Right atrium auricular region (tissue), 2 donors: ENCODE data around the gene ARVCF. TPM values are rescaled to one million over a fixed set of nuclear protein-coding genes. Genes with fewer than 3 reads are reported as not detected.

Experiments used
- DNase-seq: peaks from one replicate; pipeline ENCODE4 v3.0.0-alpha.2; 2019; ENCODE audit warnings: low spot score
- H3K27ac ChIP-seq, 2 donors: fragments of 200-600 bp; sonication (generic); 1 replicate in 1 of 2; 2 replicates in 1 of 2; pipeline ENCODE4 v1.5.1; 2016 to 2019
- H3K27me3 ChIP-seq, 2 donors: fragments of 200-600 bp; sonication (generic); one replicate each; pipeline versions ENCODE4 v1.5.1 to v1.6.0; 2017 to 2019
- H3K36me3 ChIP-seq: fragments of 200-600 bp; sonication (generic); one replicate; pipeline ENCODE4 v1.5.1; 2016
- H3K4me1 ChIP-seq, 2 donors: fragments of 200-600 bp; sonication (generic); one replicate each; pipeline versions ENCODE4 v1.5.1 to v1.6.0; 2017 to 2019
- H3K4me3 ChIP-seq, 2 donors: fragments of 200-600 bp; sonication (generic); 1 replicate in 1 of 2; 2 replicates in 1 of 2; pipeline ENCODE4 v1.5.1; 2017 to 2019; ENCODE audit warnings: mild to moderate bottlenecking in 1 of 2, moderate library complexity in 1 of 2
- H3K9me3 ChIP-seq, 2 donors: fragments of 200-600 bp; sonication (generic); one replicate each; pipeline ENCODE4 v1.5.1; 2019
- total RNA-seq, 2 donors: library from RNA; depleted of rRNA; stranded (reverse); fragments of >200 nt; gene quantifications; one replicate each; pipeline ENCODE4 v1.1.0, GENCODE V29; 2016
- TF ChIP-seq, protein P1 (sequence below), 2 donors: fragments of 200-600 bp; sonication (generic); IDR thresholded peaks; one replicate each; pipeline ENCODE4 v1.5.1; 2019; ENCODE audit warnings: antibody characterized with exemption in 2 of 2

Gene ARVCF
- total RNA-seq, 2 donors from 2014 or later = 16.7 to 35.8 TPM

DNA sequence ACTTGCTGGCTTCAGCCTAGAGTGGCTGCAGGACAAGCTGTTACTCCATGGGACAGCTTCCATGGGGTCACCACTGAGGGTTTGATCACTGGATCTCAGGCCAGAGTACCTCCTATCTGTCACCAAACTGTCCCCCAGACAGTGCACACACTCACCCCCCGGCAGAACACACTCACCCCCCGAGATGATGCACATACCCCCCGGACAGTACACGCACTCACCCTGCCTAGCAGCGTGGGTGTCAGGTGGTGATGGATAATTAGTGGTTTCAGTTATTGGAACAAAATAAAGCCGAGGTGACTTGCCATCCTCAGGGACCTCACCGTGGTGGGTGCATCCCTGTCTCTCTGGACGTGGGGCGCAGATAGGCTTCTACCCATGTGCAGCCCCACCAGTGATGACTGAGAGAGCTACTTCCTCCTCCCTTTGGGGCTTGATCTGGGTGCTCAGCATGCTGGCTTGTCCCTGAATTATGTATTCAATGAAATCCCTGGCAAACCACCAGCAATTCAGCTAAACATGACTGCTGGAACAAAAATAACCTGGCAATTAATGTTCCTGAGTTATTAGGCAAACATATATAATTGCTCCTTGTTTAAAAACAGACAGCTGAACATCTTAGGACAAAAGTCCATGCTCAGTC, 23.2 kb upstream of the ARVCF start:
- Histone ChIP-seq H3K4me1 (peaks cover 0 to 4% of the 10 kb centered on the region in 2 donors), H3K9me3 (no peaks in the 10 kb centered on the region), H3K4me3 (no peak overlapping the region), H3K27me3 (no peaks in the 10 kb centered on the region), H3K36me3 (peaks cover 65% of the 10 kb centered on the region), H3K27ac (no peak overlapping the region)
- TF ChIP-seq, protein P1, sequence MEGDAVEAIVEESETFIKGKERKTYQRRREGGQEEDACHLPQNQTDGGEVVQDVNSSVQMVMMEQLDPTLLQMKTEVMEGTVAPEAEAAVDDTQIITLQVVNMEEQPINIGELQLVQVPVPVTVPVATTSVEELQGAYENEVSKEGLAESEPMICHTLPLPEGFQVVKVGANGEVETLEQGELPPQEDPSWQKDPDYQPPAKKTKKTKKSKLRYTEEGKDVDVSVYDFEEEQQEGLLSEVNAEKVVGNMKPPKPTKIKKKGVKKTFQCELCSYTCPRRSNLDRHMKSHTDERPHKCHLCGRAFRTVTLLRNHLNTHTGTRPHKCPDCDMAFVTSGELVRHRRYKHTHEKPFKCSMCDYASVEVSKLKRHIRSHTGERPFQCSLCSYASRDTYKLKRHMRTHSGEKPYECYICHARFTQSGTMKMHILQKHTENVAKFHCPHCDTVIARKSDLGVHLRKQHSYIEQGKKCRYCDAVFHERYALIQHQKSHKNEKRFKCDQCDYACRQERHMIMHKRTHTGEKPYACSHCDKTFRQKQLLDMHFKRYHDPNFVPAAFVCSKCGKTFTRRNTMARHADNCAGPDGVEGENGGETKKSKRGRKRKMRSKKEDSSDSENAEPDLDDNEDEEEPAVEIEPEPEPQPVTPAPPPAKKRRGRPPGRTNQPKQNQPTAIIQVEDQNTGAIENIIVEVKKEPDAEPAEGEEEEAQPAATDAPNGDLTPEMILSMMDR (IDR thresholded peaks at IDR 0.05) = no peak
- no peak for DNase-seq

DNA sequence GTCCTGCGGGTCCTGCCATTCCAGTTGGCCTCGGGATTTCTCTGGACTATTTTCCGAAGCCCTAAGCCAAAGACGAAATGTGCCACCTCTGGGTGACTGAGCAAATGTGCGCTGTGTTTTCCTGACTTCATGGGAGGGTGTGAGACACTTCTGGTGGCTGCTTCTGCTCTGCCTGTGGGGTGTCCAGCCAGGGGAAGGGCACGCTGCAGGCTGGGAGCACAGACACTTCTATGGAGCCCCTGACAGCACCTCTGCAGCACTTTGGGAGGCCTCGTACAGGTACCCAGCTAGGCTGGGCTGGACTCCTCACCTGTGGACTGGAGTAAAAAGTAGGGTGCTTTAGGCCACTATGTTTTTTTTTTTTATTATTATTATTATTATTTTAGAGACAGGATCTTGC, 22.0 kb upstream of the ARVCF start:
- TF ChIP-seq, protein P1 (IDR thresholded peaks at IDR 0.05) = no peak
- DNase-seq = no peak
- peaks cover 0 to 9% of the 10 kb centered on the region in 2 donors for H3K4me1 ChIP-seq
- no peaks in the 10 kb centered on the region for H3K9me3 ChIP-seq
- no peak overlapping the region for H3K27ac ChIP-seq
- no peak overlapping the region for H3K4me3 ChIP-seq
- H3K36me3 ChIP-seq = peaks cover 52% of the 10 kb centered on the region
- no peaks in the 10 kb centered on the region for H3K27me3 ChIP-seq

DNA sequence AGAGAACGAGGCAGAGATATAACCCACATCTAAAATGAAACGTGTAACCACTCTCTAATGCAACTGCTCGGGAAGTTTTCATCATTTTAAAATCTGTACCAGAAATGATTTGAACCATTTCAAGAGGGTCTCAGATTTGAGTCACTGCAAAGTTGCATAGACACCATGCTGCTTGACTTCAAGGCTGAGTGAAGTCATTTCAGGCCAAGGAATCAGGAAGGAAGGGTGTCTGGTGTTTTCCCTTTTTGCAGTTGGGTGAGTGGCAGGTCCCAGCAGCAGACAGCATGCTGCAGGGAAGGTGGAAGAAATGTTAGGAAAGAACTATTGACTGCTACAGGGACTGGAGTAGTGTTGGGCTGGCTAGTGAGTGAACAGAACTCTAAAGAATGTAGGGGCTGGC, 20.8 kb upstream of the ARVCF start:
- Histone ChIP-seq H3K27me3 (no peaks in the 10 kb centered on the region), H3K36me3 (peaks cover 45% of the 10 kb centered on the region), H3K4me3 (no peak overlapping the region), H3K9me3 (no peaks in the 10 kb centered on the region), H3K27ac (no peak overlapping the region), H3K4me1 (peaks cover 0 to 21% of the 10 kb centered on the region in 2 donors)
- no peak for DNase-seq
- TF ChIP-seq, protein P1 (IDR thresholded peaks at IDR 0.05) = no peak

DNA sequence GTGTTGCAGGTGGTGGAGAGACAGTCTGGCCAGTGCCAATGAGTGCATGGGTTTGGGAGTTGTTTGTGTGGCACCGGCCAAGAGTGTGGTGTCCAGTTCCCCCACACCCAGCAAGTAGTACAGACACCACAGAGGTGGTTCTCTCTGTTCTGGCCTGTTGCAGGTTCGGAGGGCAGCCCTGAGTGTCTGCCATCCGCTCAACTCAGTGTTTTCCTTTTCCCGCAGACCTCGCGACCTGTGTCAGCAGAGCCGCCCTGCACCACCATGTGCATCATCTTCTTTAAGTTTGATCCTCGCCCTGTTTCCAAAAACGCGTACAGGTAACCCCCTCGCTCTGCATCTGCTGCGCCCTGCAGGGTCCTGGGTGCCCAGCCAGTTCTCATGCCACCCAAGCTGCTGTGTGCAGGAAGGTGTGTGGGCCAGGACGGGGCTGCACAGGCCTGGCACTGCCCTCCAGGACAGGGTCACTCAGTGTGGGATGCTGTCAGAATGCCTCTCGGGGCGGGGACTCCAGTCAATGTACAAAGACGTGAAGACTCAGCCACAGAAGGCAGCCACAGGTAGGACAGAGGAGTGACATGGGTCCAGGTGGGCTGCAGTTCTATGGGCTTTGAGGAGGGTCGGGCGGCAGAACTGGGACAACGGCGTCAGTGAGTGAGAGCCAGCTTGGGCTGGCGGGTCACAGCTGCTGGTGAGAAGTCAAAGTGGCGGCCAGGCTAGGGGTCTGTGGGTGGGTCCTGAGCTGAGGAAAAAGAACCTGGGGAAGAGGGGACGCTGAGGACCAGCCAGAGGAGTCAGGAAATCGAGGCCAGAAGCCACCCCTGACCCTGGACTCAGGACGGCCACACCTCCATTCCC, 20.1 kb upstream of the ARVCF start:
- H3K4me3 ChIP-seq = no peak overlapping the region

DNA sequence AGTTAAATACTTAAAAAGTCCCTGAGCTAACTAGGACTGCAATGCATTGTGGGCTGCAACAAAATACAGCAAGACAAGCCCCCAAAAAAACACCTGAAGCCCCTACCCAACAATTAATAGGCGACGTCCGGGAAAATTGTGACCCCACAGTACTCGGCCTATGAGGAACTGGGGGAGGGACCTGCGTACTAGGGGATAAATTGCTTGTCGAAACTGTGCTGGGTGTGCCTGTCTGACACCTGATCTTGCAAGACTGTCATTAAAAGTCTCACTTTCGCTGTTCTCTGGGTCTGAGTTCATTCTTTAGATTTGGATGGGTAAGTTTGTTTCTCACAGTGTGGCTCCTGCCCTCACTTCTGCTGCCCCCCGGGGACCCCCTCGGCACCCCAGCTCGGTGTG, 19.5 kb upstream of the ARVCF start:
- TF ChIP-seq, protein P1 (IDR thresholded peaks at IDR 0.05) = no peak
- Histone ChIP-seq H3K4me1 (peaks cover 0 to 34% of the 10 kb centered on the region in 2 donors), H3K36me3 (peaks cover 44% of the 10 kb centered on the region), H3K27ac (no peak overlapping the region), H3K4me3 (no peak overlapping the region), H3K9me3 (no peaks in the 10 kb centered on the region), H3K27me3 (no peaks in the 10 kb centered on the region)
- no peak for DNase-seq

More for the DNA sequence above, 20.1 kb upstream of the ARVCF start:
- Histone ChIP-seq H3K27me3 (no peaks in the 10 kb centered on the region), H3K36me3 (peaks cover 45% of the 10 kb centered on the region), H3K4me1 (peaks cover 0 to 28% of the 10 kb centered on the region in 2 donors), H3K9me3 (no peaks in the 10 kb centered on the region), H3K27ac (no peak overlapping the region)
- no peak for DNase-seq
- TF ChIP-seq, protein P1 (IDR thresholded peaks at IDR 0.05) = no peak
